GM13976 (cell line): ENCODE data around the gene GSK3B.

Source experiments
- DNase-seq: peaks from one replicate; pipeline ENCODE4 v3.0.0; 2012; ENCODE audit warnings: low spot score
- CTCF ChIP-seq: IDR thresholded peaks from 2 replicates; pipeline ENCODE4 v1.5.1; 2012; ENCODE audit warnings: borderline replicate concordance, mild to moderate bottlenecking; ENCODE audit not compliant: insufficient read depth; ENCODE audit errors: extremely low read depth, missing control alignments, control extremely low read depth
- in situ Hi-C: fragments of 300-500 bp; cut with MboI; formaldehyde crosslinking; loops from one replicate; pipeline ENCODE4 v1.12.0; 2022; ENCODE audit warnings: low sequenced_read_pairs, mixed read lengths, inconsistent platforms; ENCODE audit not compliant: unreplicated experiment

Gene GSK3B

GRCh38 chr3:119913021-119913420, 181.2 kb downstream of the GSK3B start:
- DNase-seq: no peak
- TF ChIP-seq CTCF: no peak
- in situ Hi-C loops: no loop called here

GRCh38 chr3:119912220-119912619, 182.0 kb downstream of the GSK3B start:
- no peak for TF ChIP-seq CTCF
- in situ Hi-C loops: no loop called here
- DNase-seq: no peak

- no peak for DNase-seq
- no peak for TF ChIP-seq CTCF
- in situ Hi-C loops: no loop called here
Measured at GRCh38 chr3:119911748-119912147, 182.5 kb downstream of the GSK3B start.

- no peak for DNase-seq
- no peak for TF ChIP-seq CTCF
- in situ Hi-C loops: no loop called here
Measured at GRCh38 chr3:119902061-119902460, 192.2 kb downstream of the GSK3B start.

- in situ Hi-C loops: no loop called here
- no peak for DNase-seq
- TF ChIP-seq CTCF: no peak
Measured at GRCh38 chr3:119901148-119901547, 193.1 kb downstream of the GSK3B start.

GRCh38 chr3:119899192-119899511, 195.1 kb downstream of the GSK3B start:
- in situ Hi-C loops: loop anchor here (10.0 kb wide), 1 partner anchor 286 kb away; no protein-coding TSS in a partner anchor
- TF ChIP-seq CTCF: no peak
- DNase-seq: no peak
